HG02678 (cell line): ENCODE results near the gene NCAPH2.

Experiments
- ATAC-seq: cut with Tn5 transposase; IDR thresholded peaks from one replicate; pipeline ENCODE4 v1.9.1; 2021; ENCODE audit warnings: mild to moderate bottlenecking, moderate library complexity; ENCODE audit not compliant: unreplicated experiment

Gene NCAPH2

DNA sequence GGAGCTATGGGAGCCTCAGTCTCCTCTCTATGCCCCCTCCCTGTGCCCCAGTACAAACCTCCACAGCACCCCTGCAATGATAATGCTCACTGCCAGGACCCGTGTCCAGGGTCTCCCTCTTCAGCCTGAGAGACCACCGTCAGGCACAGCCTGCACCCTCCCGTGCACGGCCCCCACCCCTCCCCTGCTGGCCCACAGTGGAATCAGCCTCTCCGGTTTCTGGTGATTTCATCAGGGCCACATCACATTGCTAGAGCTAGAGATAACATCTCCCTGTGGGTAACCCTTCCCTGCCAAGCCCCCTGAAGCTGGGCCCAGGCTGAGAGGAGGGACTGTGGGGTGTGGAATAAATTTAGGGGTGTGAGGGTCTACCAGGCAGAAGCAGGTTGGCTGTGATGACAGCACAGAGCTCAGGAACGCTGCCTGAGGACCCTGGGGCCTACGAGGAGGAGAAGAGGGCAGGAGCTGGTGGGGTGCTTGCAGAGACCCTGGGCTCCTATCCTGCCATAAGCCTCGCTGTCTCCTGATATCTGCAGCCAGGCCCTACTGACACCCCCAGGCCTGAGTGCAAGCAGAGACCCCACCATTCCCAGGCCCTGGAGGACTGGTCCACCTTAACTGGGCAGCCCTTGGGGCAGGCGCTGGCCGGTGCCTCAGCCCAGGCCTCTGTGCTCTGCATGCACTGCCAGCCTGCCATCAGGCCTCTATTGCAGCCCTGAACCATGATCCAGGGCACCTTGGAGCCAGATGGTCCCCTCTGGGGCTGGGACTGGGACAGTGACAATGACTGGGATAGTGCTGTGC is 37.7 kb downstream of the NCAPH2 start, which contains the start of gene KLHDC7B:
TSS of gene KLHDC7B (plus strand) at position 378 of the 804 bp plus-strand sequence. CDS start at position 723, 345 bp downstream.
- ATAC-seq: no peak

DNA sequence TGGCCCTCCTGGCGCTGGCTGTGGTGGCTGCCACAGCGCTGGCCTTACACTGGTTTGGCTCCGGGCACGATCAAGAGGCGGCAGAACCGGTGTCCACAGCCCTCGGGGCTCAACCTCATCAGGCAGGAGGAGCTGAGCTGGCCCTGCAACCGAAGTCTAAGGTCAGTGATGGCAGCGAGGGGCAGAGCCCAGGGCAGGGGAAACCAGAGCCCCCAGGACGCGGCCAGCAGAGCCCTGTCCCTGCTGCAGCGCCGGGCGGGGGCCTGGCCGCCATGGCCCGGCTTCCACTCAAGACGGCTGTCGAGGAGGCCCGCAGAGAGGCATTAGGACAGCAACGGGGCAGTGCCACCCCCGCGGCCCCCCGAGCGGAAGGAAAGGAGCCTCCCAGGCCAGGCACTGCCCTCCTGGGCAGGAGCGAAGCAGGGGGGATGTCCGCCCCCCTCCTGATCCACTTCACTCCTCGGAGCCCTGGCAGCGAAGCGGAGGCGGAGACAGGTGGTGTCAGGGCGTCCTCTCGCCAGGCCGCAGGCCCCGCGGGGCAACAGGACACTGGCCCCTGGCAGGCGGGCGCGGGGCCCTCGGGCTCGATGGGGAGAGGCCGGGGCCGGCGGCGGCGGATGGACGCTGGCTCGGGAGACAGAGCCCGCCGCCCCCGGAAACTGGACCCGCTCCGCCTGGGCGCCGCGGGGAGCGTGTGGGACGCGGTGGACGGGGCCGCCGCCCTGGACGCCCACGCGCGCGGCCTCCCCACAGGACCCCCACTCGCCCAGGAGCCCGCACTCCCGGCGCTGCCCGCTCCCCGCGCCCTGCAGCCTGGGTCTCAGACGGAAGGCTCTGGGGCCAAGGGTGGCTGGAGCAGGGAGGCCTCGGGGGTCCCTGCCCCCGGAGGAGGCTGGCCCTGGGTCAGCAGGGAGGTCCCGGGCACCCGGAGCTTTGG is 38.6 kb downstream of the NCAPH2 start:
- ATAC-seq: no peak

DNA sequence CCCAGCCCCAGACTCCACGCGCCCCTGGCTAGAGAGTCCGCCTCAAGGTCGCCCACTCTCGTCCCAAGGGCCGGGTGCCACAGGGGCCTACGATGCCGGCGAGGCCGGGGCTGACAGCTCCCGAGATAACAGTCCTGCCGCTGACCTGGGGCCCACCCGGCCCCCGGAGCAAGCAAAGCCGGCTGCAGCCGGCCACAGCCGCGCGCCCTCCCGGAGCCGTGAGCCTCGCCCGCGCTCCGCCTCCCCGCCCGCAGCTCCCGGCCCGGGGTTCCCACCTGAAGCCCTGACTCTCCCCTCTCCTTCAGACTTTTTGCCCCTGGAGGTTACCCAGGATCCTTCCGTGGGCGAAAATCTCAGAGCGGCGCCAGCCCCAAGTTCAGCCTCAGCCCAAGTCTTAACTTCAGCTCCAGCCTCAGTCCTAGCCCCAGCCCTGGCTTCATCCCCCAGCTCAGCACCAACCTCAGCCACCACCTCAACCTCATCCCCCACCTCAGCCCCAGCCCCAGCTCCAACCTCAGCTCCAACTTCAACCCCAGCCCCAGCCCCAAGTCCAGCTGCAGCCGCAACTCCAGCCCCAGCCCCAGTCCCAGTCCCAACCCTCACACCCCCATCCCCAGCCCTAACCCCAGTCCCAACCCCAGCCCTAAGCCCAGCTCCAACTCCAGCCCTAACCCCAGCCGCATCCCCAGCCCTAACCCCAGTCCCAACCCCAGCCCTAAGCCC is 39.4 kb downstream of the NCAPH2 start:
- ATAC-seq: no peak

DNA sequence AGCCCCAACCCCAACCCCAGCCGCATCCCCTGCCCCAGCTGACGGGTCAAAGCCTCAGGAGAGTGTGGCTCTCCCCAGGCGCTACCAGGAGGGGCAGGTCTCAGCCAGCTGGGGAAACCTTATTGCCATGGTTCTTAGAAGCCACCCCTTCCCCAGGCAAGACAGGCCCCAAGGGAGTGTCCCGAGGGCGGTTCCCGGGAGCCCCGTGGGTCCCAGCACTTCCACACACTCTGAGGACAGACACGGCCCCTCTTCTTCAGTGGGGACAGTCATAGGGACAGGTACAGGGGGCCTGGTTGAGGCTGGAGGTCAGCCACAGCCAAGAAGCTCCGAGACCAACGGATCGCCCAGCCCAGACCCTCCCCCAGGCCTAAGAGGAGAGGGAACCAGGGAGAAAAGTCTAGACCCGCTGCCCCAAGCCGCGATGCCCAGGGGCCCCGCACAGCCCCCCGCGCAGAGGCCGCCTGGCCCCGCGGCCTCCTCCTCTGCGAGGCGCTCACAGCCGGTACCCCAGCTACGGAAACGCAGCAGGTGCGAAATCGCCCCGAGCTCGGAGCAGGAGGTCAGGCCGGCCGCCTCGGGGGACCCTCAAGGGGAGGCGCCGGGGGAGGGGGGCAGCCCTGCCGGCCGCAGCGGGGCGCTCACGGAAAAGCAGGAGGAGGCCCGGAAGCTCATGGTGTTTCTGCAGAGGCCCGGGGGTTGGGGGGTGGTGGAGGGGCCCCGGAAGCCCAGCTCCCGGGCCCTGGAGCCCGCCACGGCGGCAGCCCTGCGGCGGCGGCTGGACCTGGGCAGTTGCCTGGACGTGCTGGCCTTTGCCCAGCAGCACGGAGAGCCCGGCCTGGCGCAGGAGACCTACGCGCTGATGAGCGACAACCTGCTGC is 40.3 kb downstream of the NCAPH2 start:
- ATAC-seq: no peak

DNA sequence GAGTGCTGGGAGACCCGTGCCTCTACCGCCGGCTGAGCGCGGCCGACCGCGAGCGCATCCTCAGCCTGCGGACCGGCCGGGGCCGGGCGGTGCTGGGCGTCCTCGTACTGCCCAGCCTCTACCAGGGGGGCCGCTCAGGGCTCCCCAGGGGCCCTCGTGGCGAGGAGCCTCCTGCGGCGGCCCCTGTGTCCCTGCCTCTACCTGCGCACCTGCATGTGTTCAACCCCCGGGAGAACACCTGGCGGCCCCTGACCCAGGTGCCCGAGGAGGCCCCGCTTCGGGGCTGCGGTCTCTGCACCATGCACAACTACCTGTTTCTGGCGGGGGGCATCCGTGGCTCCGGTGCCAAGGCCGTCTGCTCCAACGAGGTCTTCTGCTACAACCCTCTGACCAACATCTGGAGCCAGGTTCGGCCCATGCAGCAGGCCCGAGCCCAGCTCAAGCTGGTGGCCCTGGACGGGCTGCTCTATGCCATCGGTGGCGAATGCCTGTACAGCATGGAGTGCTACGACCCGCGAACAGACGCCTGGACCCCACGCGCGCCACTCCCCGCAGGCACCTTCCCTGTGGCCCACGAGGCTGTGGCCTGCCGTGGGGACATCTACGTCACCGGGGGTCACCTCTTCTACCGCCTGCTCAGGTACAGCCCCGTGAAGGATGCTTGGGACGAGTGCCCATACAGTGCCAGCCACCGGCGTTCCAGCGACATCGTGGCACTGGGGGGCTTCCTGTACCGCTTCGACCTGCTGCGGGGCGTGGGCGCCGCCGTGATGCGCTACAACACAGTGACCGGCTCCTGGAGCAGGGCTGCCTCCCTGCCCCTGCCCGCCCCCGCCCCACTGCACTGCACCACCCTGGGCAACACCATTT is 41.1 kb downstream of the NCAPH2 start:
- no peak for ATAC-seq

DNA sequence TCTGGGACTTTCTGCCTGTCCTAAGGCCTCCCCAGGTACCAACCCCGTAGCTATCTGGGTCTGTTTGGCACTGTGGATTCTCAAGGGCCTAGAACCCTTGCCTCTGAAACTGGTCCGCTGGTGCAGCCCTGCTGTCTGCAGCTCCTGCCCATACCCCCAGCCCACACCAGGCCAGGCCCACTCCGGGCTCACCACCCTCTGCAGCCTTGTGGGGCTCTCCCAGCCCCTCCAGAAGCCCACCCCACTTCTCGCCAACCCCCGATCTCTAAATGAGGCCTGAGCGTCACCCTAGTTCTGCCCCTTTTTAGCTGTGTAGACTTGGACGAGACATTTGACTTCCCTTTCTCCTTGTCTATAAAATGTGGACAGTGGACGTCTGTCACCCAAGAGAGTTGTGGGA is 42.4 kb downstream of the NCAPH2 start:
- no peak for ATAC-seq

DNA sequence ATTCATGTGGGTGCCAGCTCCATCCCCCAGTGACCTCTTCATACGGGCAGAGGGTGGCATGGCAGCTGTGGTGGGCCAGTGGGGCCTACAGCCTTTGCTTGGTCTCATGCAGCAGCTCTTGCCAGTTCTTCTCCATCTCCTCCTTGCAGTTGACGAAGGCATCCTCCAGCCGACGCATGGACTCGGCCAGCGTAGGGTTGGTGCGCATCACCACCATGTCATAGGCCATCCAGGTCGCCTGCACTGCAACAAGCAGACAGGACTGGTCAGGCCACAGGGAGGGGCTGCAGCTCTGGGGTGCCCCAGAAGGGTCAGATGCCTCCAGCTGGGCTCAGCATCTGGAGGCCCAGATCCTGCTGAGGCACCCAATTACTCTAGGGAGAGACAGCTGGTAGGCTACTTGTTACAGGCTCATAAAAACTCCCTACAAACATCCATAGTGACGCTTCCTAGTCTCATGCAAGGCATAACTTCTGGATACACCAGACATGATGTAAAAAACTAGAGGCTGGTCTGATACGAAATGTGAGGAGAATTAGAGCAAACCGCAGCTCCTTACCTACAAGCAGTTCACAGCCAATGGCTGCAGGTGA is 43.2 kb downstream of the NCAPH2 start:
- ATAC-seq: no peak

DNA sequence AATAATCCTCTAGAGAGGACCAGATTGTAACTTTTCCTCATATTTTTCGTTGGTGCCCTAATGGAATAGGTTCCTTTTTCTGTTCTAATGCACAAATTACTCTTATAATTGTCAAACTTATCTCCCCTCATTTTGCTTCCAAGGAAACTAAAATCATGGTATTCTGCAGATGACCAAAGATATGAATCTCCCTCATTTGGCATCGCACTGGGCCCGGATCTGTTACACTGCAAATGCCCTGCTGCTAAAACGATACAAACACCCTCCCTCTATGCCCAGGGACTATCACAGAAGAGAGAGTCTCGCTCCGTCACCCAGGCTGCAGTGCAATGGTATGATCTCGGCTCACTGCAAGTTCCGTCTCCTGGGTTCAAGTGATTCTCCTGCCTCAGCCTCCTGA is 45.3 kb downstream of the NCAPH2 start:
- no peak for ATAC-seq

DNA sequence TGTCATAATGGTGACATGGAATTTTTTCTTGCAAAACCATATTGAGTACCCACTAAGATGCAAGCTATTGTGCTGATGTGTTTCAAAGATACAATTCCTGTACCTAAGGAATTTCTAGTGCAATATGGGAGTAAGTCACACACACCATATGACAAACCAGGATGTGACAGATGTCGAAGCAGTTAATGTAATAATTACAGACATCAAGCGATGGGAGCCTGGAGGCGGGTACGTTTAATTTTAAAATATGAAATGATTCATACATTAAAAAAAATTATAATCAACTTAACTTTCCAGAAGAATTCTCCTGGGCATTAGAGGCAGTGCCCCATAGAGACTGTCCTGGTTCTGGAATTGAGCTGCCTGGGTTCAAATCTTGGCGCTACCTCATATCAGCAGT is 48.7 kb downstream of the NCAPH2 start:
- ATAC-seq: no peak

DNA sequence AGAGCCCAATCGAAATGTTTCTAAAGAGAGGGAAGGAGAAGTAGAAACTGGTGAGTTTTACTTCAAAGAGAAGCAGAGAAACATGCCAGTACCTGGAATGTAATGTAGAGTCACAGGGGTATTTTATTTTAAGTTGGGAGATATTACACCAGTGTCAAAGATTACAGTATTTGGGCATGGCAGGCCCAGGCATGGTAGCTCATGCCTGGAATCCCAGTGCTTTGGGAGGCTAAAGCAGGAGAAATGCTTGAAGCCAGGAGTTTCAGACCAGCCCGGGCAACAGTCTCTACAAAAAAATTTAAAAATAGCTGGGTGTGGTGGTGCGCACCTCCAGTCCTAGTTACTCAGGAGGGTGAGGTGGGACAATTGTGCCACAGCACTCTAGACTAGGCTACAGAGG is 52.0 kb downstream of the NCAPH2 start:
- ATAC-seq: no peak

DNA sequence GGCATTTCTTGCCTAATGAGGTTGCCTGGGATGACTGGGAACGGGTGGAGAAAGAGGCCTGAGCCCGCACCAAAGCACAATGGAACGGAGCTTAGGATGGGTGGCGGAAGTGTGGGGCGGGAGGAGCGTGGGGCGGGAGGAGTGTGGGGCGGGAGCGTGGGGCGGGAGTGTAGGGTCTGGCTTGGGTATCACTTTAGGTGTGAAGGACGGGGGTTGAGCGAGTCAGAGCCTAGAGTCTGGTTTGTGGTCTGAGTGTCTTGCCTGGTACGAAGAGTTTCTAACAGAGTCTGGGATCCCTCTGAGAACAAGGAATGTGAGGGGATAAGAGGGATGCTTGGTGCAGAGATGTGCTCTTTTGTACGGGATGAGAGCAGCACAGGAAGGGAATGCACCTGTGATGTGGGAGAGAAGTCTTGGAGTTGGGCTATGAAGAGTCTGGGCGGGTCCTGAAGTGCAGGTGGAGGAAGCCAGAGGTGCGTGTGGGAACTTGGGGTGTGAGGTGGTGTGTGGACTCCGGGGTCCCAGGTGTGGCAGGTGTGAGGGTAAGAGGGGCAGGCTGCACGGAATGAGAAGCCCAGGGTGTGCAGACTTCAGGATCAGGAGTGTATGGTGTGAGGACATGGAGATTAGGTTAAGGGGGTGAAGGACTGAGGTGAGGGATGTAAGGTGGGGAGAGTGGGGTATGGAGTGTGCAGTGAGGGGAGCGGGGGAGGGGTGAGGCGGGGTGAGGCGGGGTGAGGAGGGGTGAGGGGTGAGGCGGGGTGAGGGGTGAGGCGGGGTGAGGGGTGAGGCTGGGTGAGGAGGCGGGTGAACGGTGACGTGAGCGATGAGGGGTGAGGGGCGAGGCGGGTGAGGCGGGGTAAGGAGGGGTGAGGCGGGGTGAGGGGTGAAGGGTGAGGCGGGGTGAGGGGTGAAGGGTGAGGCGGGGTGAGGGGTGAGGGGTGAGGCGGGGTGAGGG is 53.7 kb downstream of the NCAPH2 start:
- no peak for ATAC-seq

DNA sequence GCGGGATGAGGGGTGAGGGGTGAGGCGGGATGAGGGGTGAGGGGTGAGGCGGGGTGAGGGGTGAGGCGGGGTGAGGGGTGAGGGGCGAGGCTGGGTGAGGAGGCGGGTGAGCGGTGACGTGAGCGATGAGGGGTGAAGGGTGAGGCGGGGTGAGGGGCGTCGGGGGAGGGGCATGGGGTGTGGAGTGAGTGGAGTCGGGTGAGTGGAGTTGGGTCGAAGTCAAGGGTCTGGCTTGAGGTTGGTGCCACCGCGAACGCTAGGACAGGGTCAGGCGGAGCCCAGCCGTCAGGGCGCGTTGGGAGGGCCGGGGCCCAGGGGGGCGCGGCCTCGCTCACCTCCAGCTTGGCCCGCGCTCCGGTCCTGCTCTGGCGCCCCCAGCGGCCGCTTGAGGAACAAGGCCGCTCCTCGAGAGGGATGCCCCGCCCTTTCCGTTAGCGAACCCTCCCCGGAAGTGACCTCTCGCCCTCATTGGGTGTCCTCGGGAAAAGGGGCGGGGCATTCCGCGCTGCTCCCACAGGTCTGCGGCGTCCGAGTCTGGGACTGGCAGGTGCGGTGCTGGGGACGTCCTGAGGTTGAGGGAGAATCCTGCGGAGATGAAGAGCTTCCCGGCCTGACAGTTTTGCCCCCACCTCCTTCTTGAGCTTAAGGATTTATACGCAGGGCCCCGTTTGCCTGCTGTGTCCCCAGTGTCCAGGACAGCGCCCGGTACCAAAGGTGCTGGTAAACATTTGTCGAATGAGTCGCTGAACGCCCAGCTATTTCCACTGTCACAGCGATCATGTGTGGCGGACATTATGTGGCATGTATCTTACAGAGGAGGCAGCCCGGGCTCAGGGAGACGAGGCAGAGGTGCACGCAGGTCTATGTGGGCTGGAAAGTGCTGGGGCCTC is 54.7 kb downstream of the NCAPH2 start, which contains the start of gene SYCE3:
TSS of gene SYCE3 (minus strand) at position 397 of the 890 bp plus-strand sequence. CDS start 6,514 bp downstream, outside the sequence.
- peak; percentile 95 for ATAC-seq

DNA sequence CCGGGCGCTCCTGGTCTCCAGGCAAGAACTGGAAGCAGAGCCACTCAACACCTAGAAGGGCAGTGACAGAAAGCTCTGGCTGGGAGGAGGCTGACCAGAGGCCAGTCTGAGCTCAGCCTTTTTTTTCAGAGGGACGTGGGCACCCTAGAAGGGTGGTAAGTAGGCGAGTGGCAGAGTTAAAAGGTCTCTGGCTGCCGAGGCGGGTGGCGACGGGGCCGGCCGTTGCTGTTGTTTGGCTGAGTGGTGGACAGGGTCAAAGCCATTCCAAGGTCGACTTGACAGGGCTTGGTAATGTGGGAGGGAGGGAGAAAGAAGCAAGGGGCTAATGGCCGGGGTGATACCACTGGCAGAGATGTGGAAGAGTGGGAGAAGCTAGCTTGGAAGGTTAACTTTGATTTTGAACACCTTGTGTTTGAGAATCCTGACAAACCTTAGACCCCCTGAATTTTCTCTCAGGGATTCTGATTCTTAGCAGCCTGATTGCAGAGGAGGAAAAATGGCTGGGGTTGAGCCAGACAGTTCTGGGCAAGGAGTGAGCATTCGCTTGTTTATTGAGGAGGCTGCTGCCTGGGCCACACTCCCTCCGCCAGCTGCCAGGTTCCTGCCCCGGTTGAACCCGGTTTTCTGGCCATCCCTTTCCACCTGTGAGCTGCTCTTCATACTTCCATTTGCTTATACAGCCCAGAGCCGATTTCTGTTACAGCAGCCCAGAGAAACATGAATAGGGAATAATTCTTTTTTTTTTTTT is 55.6 kb downstream of the NCAPH2 start:
- ATAC-seq: no peak

DNA sequence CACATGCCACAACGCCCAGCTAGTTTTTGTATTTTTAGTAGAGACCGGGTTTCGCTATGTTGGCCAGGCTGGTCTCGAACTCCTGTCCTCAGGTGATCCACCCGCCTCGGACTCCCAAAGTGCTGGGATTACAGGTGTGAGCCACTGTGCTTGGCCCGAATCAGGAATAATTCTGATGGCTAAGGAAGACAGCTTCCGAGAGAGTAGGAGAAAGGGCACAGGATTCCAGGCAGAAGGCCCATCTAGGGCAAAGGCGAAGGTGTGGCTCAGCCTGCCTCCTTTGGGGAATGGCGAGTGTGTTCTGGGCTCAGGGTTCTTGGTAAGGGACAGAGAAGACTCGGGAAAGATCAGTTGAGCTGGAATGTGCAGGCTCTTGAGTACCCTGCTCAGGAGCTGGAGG is 56.3 kb downstream of the NCAPH2 start:
- no peak for ATAC-seq

DNA sequence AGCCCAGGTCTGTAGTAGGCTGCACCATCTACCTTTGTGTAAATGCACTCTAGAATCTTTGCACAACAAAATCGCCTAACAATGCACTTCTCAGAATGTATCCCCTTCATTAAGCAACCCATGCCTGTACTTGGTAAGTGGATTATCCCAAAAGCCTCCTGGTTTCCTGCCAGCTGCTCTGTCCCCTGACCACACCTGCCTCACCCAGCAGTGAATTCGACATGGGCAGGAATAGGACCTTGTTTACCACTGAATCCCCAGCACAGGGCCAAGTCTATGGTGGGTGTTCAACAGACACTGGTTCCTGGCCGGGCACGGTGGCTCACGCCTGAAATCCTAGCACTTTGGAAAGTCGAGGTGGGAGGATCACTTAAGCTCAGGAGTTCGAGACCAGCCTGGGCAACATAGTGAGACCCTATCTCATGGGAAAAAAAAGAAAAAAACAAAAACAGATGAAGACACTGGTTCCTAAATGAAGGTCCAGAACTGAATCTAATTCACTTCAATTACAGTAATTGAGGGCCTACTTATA is 59.8 kb downstream of the NCAPH2 start:
- ATAC-seq: no peak

DNA sequence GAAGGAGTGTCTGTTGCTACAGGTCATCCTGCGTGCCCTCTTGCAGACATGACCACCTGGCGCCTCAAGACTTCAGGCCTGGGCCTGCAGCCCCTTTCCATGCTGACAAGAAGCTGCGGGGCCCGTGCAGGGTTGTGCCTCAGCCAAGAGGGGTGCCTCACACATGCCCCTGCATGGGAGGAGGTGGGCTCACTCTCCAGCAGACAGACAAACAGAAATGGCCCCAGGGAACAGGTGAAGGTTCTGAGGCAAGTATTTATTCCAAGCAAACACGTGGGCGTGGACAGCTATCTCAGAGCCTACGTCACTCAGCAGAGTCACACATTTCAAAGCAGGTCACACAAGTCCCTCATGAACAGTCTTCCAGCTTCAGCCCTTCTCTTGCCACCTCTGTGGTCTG is 60.6 kb downstream of the NCAPH2 start:
- ATAC-seq: no peak
